ENCODE measurements around the gene FER.
"Not testable (repeated sequence)": the region's sequence is repeated elsewhere in the genome, so short reads cannot be mapped to it uniquely, and the experiment has no call there.

FER gene

DNA sequence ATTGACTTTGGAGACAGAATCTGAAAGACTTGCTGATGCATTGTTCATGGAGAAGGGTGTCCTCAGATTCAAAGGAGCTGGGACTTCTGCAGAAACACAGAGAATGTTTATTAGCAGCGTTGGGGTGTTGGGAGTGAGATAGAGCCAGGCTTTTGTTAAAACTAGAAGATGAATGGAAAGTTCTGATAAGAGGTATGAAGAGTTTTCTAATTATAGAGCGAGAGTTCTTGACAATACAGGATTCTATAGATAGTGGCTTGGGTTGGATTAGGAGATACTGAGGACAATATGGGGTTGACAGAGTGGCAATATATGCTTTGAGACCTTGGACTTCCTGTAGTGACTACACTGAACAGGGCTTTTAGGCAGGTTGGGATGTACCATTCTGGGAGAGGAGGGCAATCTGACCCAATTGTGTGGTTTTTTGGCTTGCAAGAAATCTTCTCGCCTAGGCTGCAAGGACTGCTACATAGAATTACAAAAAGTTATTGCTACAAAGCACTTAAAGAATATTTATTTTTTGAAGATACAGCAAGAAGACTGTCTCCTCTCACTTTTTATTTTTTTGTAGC is 83.1 kb downstream of the FER start:
- no peak for DNase-seq (ENCODE audit: low spot score)
- TF ChIP-seq, protein P1, sequence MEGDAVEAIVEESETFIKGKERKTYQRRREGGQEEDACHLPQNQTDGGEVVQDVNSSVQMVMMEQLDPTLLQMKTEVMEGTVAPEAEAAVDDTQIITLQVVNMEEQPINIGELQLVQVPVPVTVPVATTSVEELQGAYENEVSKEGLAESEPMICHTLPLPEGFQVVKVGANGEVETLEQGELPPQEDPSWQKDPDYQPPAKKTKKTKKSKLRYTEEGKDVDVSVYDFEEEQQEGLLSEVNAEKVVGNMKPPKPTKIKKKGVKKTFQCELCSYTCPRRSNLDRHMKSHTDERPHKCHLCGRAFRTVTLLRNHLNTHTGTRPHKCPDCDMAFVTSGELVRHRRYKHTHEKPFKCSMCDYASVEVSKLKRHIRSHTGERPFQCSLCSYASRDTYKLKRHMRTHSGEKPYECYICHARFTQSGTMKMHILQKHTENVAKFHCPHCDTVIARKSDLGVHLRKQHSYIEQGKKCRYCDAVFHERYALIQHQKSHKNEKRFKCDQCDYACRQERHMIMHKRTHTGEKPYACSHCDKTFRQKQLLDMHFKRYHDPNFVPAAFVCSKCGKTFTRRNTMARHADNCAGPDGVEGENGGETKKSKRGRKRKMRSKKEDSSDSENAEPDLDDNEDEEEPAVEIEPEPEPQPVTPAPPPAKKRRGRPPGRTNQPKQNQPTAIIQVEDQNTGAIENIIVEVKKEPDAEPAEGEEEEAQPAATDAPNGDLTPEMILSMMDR (IDR thresholded peaks at IDR 0.05; ENCODE audit: borderline replicate concordance, control extremely low read depth, extremely low read depth, insufficient read depth, missing control alignments): no peak
- in situ Hi-C loops (cut with MboI; ENCODE audit: low sequenced_read_pairs, unreplicated experiment): no loop called here

DNA sequence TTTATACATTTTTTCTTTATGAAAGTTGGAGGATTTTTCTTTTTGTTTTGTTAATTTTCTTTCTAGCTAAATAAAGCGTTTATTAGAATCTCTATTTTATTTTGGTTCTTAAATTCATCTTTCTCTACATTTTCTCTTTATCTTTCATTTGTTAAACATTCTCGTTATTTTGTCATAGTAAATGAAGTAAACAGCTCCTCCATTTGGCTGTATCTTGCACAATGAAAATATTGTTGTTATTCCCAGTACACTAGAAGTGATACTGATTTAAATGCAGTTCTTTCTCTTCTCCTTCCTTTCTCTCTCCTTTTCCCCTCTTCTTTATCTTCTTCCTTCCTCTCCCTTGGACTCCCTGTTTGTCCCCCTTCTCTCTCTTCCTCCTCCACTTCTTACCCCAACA is 88.8 kb downstream of the FER start:
- in situ Hi-C loops (cut with MboI; ENCODE audit: low sequenced_read_pairs, unreplicated experiment): no loop called here
- no peak for DNase-seq (ENCODE audit: low spot score)
- TF ChIP-seq, protein P1 (IDR thresholded peaks at IDR 0.05; ENCODE audit: borderline replicate concordance, control extremely low read depth, extremely low read depth, insufficient read depth, missing control alignments): no peak

DNA sequence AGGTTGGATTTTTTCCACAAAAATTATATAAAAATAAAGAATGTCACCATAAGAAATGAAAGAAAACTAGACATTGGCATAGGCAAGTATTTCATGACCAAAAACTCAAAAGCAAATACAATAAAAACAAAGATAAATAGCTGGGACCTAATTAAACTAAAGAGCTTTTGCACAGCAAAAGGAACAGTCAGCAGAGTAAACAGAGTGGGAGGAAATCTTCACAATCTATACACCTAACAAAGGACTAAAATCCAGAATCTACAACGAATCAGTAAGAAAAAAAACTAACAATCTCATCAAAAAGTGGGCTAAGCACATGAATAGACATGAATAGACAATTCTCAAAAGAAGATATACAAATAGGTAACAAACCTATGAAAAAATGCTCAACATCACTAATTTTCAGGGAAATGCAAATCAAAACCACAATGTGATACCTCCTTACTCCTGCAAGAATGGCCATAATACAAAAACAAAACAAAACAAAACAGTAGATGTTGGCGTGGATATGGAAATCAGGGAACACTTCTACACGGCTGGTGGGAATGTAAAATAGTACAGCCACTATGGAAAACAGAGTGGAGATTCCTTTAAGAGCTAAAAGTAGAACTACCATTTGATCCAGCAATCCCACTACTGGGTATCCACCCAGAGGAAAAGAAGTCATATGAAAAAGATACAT is 94.7 kb downstream of the FER start:
- DNase-seq (ENCODE audit: low spot score); in situ Hi-C loops (cut with MboI; ENCODE audit: low sequenced_read_pairs, unreplicated experiment): not testable (repeated sequence)

DNA sequence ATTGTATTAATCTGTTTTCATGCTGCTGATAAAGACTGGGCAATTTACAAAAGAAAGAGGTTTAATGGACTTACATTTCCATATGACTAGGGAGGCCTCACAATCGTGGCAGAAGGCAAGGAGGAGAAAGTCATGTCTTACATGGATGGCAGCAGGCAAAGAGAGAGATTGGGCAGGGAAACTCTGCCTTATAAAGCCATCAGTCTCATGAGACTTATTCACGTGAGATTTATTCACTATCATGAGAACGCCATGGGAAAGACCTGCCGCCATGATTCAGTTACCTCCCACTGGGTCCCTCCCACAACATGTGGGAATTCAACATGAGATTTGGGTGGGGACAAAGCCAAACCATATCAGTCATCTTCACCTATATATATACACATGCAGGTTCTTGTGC is 103.4 kb downstream of the FER start:
- DNase-seq (ENCODE audit: low spot score); in situ Hi-C loops (cut with MboI; ENCODE audit: low sequenced_read_pairs, unreplicated experiment): not testable (repeated sequence)

DNA sequence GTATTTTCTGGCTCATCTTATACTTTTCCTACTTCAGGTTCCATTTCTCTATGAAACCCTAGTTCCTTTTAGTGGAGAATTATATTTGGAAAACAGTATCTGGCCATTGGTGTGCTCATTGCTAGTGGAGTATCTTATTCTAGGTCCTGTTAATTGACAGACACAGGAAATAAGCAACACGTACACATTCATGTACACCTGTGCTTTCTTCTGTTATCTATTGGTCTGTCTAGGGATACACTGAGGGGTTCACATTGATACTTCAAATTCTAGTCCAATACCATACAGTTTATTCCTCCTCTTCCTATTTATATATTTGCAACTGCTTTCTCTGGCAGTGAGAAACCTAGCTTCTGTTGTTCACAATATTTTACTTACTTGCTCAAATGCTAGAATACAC is 110.2 kb downstream of the FER start:
- TF ChIP-seq, protein P1 (IDR thresholded peaks at IDR 0.05; ENCODE audit: borderline replicate concordance, control extremely low read depth, extremely low read depth, insufficient read depth, missing control alignments): no peak
- in situ Hi-C loops (cut with MboI; ENCODE audit: low sequenced_read_pairs, unreplicated experiment): no loop called here
- DNase-seq (ENCODE audit: low spot score): no peak

DNA sequence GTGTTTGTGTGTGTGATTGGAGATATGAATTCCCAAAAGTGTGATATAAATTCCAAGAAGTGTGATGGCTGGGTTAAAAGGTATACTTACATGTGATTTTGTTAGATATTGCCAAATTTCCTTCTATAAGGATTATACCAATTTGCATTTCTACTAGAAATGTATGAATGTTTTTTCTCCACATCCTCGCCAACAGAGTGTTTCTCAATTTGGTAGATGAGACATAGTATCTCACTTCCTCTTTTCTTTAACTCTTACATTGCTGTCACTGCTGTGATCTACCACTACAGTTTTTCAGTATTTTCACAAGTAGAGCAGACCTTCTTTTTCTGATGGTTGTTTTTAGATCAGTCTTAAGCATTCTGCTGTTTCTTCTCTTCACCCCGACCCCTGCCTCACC is 111.3 kb downstream of the FER start:
- TF ChIP-seq, protein P1 (IDR thresholded peaks at IDR 0.05; ENCODE audit: borderline replicate concordance, control extremely low read depth, extremely low read depth, insufficient read depth, missing control alignments): no peak
- in situ Hi-C loops (cut with MboI; ENCODE audit: low sequenced_read_pairs, unreplicated experiment): no loop called here
- DNase-seq (ENCODE audit: low spot score): peak; percentile 58

DNA sequence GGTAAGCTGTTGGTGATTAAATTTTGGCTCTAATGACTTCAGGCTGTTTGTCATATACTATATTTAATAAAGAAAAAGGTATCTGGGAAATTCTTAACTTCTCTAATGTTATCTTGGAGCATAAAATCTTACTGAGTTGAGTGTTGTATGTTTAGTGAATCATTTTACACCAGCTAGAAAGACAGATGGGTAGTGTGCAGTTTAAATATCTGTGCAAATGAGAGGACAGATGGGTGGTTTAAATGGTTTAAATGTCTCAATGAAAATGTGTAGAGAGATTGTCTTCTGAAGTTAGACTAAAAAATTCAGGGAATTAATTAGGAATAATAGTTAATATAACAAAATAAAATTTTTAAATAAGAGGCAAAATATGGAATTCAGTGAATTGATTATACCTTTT is 114.5 kb downstream of the FER start:
- in situ Hi-C loops (cut with MboI; ENCODE audit: low sequenced_read_pairs, unreplicated experiment): no loop called here
- DNase-seq (ENCODE audit: low spot score): no peak
- TF ChIP-seq, protein P1 (IDR thresholded peaks at IDR 0.05; ENCODE audit: borderline replicate concordance, control extremely low read depth, extremely low read depth, insufficient read depth, missing control alignments): no peak

DNA sequence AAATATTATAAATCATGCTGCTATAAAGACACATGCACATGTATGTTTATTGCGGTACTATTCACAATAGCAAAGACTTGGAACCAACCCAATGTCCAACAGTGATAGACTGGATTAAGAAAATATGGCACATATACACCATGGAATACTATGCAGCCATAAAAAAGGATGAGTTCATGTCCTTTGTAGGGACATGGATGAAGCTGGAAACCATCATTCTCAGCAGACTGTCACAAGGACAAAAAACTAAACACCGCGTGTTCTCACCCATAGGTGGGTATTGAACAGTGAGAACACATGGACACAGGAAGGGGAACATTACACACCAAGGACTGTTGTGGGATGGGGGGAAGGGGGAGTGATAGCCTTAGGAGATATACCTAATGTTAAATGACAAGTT is 118.4 kb downstream of the FER start:
- in situ Hi-C loops (cut with MboI; ENCODE audit: low sequenced_read_pairs, unreplicated experiment); DNase-seq (ENCODE audit: low spot score): not testable (repeated sequence)
